OCI-LY1 (cell line): ENCODE results near the gene SLIT3.
A peak's percentile ranks its signal among the peaks of the same experiment; 100 is the strongest.

Source experiments
- CTCF ChIP-seq: fragments of 200-600 bp; sonication (generic), shearing (Covaris generic); IDR thresholded peaks from 2 replicates; pipeline ENCODE4 v1.5.1; 2017; ENCODE audit warnings: mild to moderate bottlenecking, antibody characterized with exemption, low read length, moderate library complexity, mixed read lengths
- EZH2 ChIP-seq: fragments of 200-600 bp; sonication (generic), shearing (Covaris generic); IDR thresholded peaks from 2 replicates; pipeline ENCODE4 v1.8.0; 2017; ENCODE audit warnings: borderline replicate concordance, mixed run types, mild to moderate bottlenecking, antibody characterized with exemption, low read length, moderate library complexity, mixed read lengths

- TF ChIP-seq CTCF: peak; percentile 75
- TF ChIP-seq EZH2: no peak
Observed at GRCh38 chr5:168947212-168947868, 353.6 kb downstream of the SLIT3 start.
